Measurements from ENCODE around the gene HAUS5. TPM values are rescaled to one million over a fixed set of nuclear protein-coding genes. Genes with fewer than 3 reads are reported as not detected.
A peak's percentile ranks its signal among the peaks of the same experiment; 100 is the strongest.

The HAUS5 gene
- total RNA-seq, 6 experiments from 2014 or later, result 3.7 to 6.1 (median 4.4) TPM

DNA sequence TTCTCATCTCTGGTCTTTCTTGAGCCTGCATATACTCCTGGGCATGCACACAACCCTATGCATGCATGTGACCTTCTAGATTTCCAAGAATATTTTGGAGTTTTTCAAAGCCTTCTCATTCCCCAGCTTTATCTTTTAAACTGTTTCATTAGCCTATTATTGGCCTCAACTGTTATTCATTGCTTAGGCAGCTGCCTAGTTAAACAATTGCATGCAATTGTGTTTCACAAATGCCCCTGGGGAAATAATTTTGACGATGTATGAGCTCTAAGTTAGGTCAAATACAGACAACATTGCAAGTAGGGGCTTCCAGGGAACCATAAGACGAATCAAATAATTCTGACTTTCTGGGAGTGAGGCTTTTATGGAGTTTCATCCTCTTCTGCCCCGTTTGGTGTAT lies 51.4 kb downstream of the HAUS5 start:
- peaks cover 0 to 20% (median 8%) of the 10 kb centered on the region in 4 donors for H3K4me1 ChIP-seq
- H3K9me3 ChIP-seq, result no peaks in the 10 kb centered on the region
- ATAC-seq (no peak), DNase-seq (no peak)
- H3K27me3 ChIP-seq, result no peaks in the 10 kb centered on the region
- no peak overlapping the region for H3K27ac ChIP-seq
- peaks cover 0 to 6% (median 2%) of the 10 kb centered on the region in 4 donors for H3K36me3 ChIP-seq
- intact Hi-C loops (cut with DNase I), result no loop called here
- no peak overlapping the region for H3K4me3 ChIP-seq
- TF ChIP-seq, protein P1, sequence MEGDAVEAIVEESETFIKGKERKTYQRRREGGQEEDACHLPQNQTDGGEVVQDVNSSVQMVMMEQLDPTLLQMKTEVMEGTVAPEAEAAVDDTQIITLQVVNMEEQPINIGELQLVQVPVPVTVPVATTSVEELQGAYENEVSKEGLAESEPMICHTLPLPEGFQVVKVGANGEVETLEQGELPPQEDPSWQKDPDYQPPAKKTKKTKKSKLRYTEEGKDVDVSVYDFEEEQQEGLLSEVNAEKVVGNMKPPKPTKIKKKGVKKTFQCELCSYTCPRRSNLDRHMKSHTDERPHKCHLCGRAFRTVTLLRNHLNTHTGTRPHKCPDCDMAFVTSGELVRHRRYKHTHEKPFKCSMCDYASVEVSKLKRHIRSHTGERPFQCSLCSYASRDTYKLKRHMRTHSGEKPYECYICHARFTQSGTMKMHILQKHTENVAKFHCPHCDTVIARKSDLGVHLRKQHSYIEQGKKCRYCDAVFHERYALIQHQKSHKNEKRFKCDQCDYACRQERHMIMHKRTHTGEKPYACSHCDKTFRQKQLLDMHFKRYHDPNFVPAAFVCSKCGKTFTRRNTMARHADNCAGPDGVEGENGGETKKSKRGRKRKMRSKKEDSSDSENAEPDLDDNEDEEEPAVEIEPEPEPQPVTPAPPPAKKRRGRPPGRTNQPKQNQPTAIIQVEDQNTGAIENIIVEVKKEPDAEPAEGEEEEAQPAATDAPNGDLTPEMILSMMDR (IDR thresholded peaks at IDR 0.05), result no peak
- no peak for TF ChIP-seq POLR2A (IDR thresholded peaks at IDR 0.05)
- WGBS (ENCODE audit: insufficient coverage, low coverage, low lambda C conversion rate, missing lambda C conversion rate), result 68% methylated on average over 3 of the region's 3 CpGs

DNA sequence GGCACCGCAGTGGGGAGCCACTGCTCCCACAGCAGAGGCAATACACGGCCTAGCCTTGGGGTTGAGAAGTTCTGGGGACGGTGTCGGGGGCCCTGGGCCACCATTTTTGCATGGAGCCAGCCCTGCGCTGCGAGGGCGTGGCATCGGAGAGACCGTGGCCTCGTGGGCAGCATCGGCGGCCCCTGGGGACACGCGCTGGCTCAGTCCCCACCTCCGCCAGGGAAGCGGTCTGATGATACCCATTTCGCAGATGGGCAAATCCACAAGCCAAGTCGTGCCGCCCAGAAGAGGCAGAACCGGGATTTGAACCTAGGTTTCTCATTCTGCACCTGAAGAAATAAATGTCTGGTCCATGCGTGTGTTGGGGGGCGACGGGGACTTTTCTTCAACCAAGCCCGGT lies 52.6 kb downstream of the HAUS5 start:
- ATAC-seq (no peak), DNase-seq (no peak)
- Histone ChIP-seq H3K27me3 (no peaks in the 10 kb centered on the region), H3K9me3 (no peaks in the 10 kb centered on the region), H3K36me3 (no peaks in the 10 kb centered on the region), H3K4me3 (no peak overlapping the region), H3K4me1 (peaks cover 0 to 18% (median 8%) of the 10 kb centered on the region in 4 donors), H3K27ac (no peak overlapping the region)
- 99% methylated on average over 9 of the region's 24 CpGs for WGBS (ENCODE audit: insufficient coverage, low coverage, low lambda C conversion rate, missing lambda C conversion rate)
- TF ChIP-seq, protein P1 (IDR thresholded peaks at IDR 0.05), result no peak
- TF ChIP-seq POLR2A (IDR thresholded peaks at IDR 0.05), result no peak
- intact Hi-C loops (cut with DNase I), result no loop called here

DNA sequence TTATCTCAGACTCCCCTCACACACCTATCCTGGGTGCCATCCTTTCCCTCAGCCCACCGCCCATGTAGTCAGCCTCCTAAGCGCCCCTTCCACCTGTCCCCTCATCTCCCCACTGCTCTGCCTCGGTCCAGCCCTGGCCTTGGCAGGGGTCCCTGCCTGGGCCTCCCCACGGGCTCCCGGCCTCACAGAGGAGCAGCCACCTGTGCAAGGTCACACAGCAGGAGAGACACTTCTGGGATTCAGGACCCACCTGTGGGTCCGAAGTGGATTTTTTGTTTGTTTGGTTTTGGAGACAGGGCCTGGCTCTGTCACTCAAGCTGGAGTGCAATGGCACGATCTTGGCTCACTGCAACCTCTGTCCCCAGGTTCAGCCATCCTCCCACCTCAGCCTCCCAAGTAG lies 53.1 kb downstream of the HAUS5 start:
- TF ChIP-seq, protein P1 (IDR thresholded peaks at IDR 0.05), result no peak
- TF ChIP-seq POLR2A (IDR thresholded peaks at IDR 0.05), result no peak
- intact Hi-C loops (cut with DNase I), result no loop called here
- Histone ChIP-seq H3K4me1 (peaks cover 0 to 14% (median 7%) of the 10 kb centered on the region in 4 donors), H3K36me3 (no peaks in the 10 kb centered on the region), H3K27me3 (no peaks in the 10 kb centered on the region), H3K9me3 (no peaks in the 10 kb centered on the region), H3K27ac (no peak overlapping the region), H3K4me3 (no peak overlapping the region)
- DNase-seq, result no peak
- WGBS (ENCODE audit: insufficient coverage, low coverage, low lambda C conversion rate, missing lambda C conversion rate), result 77% methylated on average over 7 of the region's 7 CpGs
- no peak for ATAC-seq

DNA sequence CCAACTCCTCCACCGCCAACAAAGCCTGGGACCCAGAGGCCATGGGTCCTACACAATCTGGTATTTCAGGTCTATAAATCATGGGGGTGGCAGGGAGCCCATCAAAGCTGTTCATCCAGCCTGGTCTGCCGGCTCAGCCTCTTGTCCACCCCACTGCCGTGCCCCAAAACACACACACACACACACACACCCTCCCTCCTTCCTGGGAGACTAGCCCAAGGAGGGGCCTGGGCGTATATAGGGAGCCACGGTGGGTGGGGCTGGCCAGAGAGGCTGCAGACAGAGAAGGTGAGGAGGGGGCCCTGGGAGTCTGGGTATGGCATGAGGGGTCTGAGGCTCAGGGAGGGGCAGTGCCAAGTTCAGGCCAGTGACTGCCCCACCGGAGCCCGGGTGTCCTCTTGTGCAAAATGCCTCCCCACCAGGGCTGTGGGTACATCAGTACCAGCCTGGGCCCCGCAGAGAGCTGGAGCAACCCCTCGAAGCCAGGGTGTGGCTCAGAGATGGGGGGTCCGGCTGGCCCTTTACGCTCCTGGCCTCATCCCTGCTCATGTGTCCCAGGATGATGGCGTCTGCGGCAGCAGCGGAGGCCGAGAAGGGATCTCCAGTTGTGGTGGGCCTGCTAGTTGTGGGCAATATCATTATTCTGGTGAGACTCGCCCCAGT lies 53.8 kb downstream of the HAUS5 start, which contains the start of gene UPK1A:
Gene UPK1A, plus strand, starts transcription at position 267 of the 663 bp plus-strand sequence. Its CDS starts 296 bp downstream, at position 563.
- Histone ChIP-seq H3K36me3 (no peaks in the 10 kb centered on the region), H3K27me3 (no peaks in the 10 kb centered on the region), H3K27ac (no peak within 1 kb of the TSS), H3K9me3 (no peaks in the 10 kb centered on the region), H3K4me3 (no peak within 1 kb of the TSS), H3K4me1 (peaks cover 0 to 13% (median 4%) of the 10 kb centered on the region in 4 donors)
- 30% methylated on average over 2 of the region's 16 CpGs for WGBS (ENCODE audit: insufficient coverage, low coverage, low lambda C conversion rate, missing lambda C conversion rate)
- intact Hi-C loops (cut with DNase I), result no loop called here
- no peak for DNase-seq
- TF ChIP-seq, protein P1 (IDR thresholded peaks at IDR 0.05), result no peak
- TF ChIP-seq POLR2A (IDR thresholded peaks at IDR 0.05), result no peak
- ATAC-seq, result peak in 1 of 4 donors; percentile 6

Measured in right lobe of liver (tissue), 6 donors.